PC-9 (cell line): ENCODE measurements around the gene RAB11FIP4.

Experiments
- EZH2 ChIP-seq: fragments of 200-600 bp; sonication (generic); IDR thresholded peaks from 2 replicates; pipeline ENCODE4 v1.8.0; 2017; ENCODE audit warnings: antibody characterized with exemption, low read depth
- TF ChIP-seq, protein P1 (sequence below): fragments of 200-600 bp; sonication (generic); conservative IDR thresholded peaks from 2 replicates; pipeline ENCODE4 v1.6.1; 2017; ENCODE audit warnings: mixed run types, antibody characterized with exemption, mild to moderate bottlenecking, moderate library complexity

DNA sequence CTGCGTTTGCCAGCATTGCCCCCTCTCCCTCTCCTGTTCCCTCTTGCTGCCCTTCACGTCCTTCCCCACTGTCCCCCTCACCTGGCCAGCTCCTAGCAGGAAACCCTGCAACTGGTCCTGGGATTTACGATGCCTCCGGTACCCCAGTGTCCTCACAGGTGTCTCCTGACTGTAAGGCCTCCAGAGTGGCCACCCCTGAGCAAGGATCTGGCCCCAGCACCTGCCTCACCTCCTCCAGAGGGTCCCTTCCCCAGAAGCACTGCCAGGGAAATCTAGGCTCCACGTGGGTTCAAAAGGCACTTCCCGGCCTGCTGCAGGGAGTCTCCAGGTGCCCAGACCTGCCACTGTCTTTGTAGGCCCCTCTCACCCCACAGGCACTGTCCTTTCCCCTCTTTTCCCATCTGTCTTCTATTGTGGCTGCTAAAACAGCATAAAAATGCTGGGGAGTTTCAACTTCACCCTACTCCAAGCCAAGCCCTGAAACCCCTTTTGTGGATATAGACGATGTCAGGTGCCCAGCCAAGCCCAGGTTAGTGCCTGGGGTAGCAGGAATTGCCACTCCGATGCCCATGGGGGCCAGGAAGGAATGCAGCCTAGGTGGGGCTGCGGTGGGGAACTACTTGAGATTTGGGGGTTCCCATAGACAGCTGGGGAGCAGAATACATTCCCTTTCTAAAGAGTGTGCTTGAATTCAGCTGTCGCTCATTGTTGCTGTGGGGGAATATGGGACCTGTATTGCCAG lies 25.7 kb downstream of the RAB11FIP4 start:
- TF ChIP-seq, protein P1, sequence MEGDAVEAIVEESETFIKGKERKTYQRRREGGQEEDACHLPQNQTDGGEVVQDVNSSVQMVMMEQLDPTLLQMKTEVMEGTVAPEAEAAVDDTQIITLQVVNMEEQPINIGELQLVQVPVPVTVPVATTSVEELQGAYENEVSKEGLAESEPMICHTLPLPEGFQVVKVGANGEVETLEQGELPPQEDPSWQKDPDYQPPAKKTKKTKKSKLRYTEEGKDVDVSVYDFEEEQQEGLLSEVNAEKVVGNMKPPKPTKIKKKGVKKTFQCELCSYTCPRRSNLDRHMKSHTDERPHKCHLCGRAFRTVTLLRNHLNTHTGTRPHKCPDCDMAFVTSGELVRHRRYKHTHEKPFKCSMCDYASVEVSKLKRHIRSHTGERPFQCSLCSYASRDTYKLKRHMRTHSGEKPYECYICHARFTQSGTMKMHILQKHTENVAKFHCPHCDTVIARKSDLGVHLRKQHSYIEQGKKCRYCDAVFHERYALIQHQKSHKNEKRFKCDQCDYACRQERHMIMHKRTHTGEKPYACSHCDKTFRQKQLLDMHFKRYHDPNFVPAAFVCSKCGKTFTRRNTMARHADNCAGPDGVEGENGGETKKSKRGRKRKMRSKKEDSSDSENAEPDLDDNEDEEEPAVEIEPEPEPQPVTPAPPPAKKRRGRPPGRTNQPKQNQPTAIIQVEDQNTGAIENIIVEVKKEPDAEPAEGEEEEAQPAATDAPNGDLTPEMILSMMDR: no peak
- no peak for TF ChIP-seq EZH2
